Liver (tissue), 9 donors: ENCODE measurements around the gene PTK6. TPM values are rescaled to one million over a fixed set of nuclear protein-coding genes. Genes with fewer than 3 reads are reported as not detected.

Experiments used
- DNase-seq: peaks from one replicate; pipeline ENCODE4 v3.0.0-alpha.2; 2017; ENCODE audit warnings: low spot score
- H3K27ac ChIP-seq, 2 donors: one replicate each; pipeline ENCODE4 v1.7.0; 2013; ENCODE audit warnings: inconsistent platforms in 2 of 2, low read length in 2 of 2, control low read depth in 1 of 2, low read depth in 1 of 2, mild to moderate bottlenecking in 1 of 2
- H3K27me3 ChIP-seq, 4 donors: one replicate each; pipeline versions ENCODE4 v1.6.1 to v1.7.0; 2013; ENCODE audit warnings: low read length in 3 of 4, inconsistent platforms in 1 of 4, mild to moderate bottlenecking in 1 of 4, moderate library complexity in 1 of 4; ENCODE audit not compliant: control insufficient read depth in 4 of 4, insufficient read depth in 4 of 4
- H3K36me3 ChIP-seq, 4 donors: one replicate each; pipeline versions ENCODE4 v1.6.1 to v1.7.0; 2013; ENCODE audit warnings: low read length in 3 of 4, mild to moderate bottlenecking in 3 of 4, low read depth in 1 of 4, moderate library complexity in 1 of 4; ENCODE audit not compliant: control insufficient read depth in 4 of 4, insufficient read depth in 3 of 4
- H3K4me1 ChIP-seq, 4 donors: one replicate each; pipeline versions ENCODE4 v1.6.1 to v1.7.0; 2013; ENCODE audit warnings: low read length in 3 of 4, mild to moderate bottlenecking in 3 of 4, moderate library complexity in 1 of 4; ENCODE audit not compliant: control insufficient read depth in 4 of 4, insufficient read depth in 4 of 4
- H3K4me3 ChIP-seq, 3 donors: one replicate each; pipeline versions ENCODE4 v1.6.1 to v1.7.0; 2013; ENCODE audit warnings: low read length in 3 of 3, control low read depth in 1 of 3, low read depth in 1 of 3, mild to moderate bottlenecking in 1 of 3
- H3K9ac ChIP-seq, 2 donors: one replicate each; pipeline ENCODE4 v1.7.0; 2013; ENCODE audit warnings: low read length in 2 of 2, mild to moderate bottlenecking in 2 of 2, moderate library complexity in 2 of 2, control low read depth in 1 of 2, low read depth in 1 of 2
- H3K9me3 ChIP-seq, 4 donors: one replicate each; pipeline versions ENCODE4 v1.6.1 to v1.7.0; 2013; ENCODE audit warnings: low read length in 3 of 4; ENCODE audit not compliant: control insufficient read depth in 4 of 4
- EGR1 ChIP-seq, 2 donors: IDR thresholded peaks; 2 replicates each; pipeline ENCODE4 v1.6.1; 2016 to 2018; ENCODE audit warnings: antibody characterized with exemption in 2 of 2, low read depth in 2 of 2
- FOXA1 ChIP-seq: IDR thresholded peaks from 2 replicates; pipeline ENCODE4 v1.6.1; 2016; ENCODE audit warnings: antibody characterized with exemption
- FOXA2 ChIP-seq: IDR thresholded peaks from 2 replicates; pipeline ENCODE4 v1.6.1; 2016; ENCODE audit warnings: antibody characterized with exemption
- GABPA ChIP-seq, 2 donors: IDR thresholded peaks in 1 of 2; conservative IDR thresholded peaks in 1 of 2; 2 replicates each; pipeline ENCODE4 v1.6.1; 2016; ENCODE audit warnings: antibody characterized with exemption in 2 of 2, mild to moderate bottlenecking in 1 of 2, moderate library complexity in 1 of 2
- HNF4A ChIP-seq, 2 donors: conservative IDR thresholded peaks; 2 replicates each; pipeline ENCODE4 v1.6.1; 2016; ENCODE audit warnings: antibody characterized with exemption in 2 of 2, mild to moderate bottlenecking in 2 of 2
- JUND ChIP-seq, 2 donors: IDR thresholded peaks; 2 replicates each; pipeline ENCODE4 v1.6.1; 2016; ENCODE audit warnings: antibody characterized with exemption in 2 of 2
- NR2F2 ChIP-seq: IDR thresholded peaks from 2 replicates; pipeline ENCODE4 v1.6.1; 2016; ENCODE audit warnings: antibody characterized with exemption
- RAD21 ChIP-seq, 2 donors: IDR thresholded peaks; 2 replicates each; pipeline ENCODE4 v1.6.1; 2016; ENCODE audit warnings: antibody characterized with exemption in 2 of 2, mild to moderate bottlenecking in 2 of 2
- RXRA ChIP-seq, 2 donors: IDR thresholded peaks; 2 replicates each; pipeline ENCODE4 v1.6.1; 2017 to 2018; ENCODE audit warnings: antibody characterized with exemption in 2 of 2, mild to moderate bottlenecking in 1 of 2
- YY1 ChIP-seq: IDR thresholded peaks from 2 replicates; pipeline ENCODE4 v1.6.1; 2016; ENCODE audit warnings: antibody characterized with exemption, mild to moderate bottlenecking
- WGBS: extraction: QIAGEN DNeasy Blood & Tissue Kit; methylation state at CpG from one replicate; pipeline ENCODE4 v1.1.7; 2013; 5-methylcytosine and 5-hydroxymethylcytosine counted together
- polyA plus RNA-seq, 2 donors: library from polyadenylated mRNA; stranded (reverse) in 1 of 2; unstranded in 1 of 2; fragments of 200-250 nt in 1 of 2; fragments of >200 nt in 1 of 2; fragmentation: Nextera tagmentation in 1 of 2; extraction: Ambion mirVana in 1 of 2; gene quantifications; one replicate each; pipeline versions ENCODE4 v1.2.1 to v1.2.3, GENCODE V29; 2013 to 2015
- total RNA-seq, 2 donors: library from RNA; depleted of rRNA; stranded (reverse); fragments of >200 nt; gene quantifications; one replicate each; pipeline ENCODE4 v1.2.3, GENCODE V29; 2014
- TF ChIP-seq, protein P1 (sequence below): IDR thresholded peaks from 2 replicates; pipeline ENCODE4 v1.6.1; 2016; ENCODE audit warnings: antibody characterized with exemption, mild to moderate bottlenecking
- TF ChIP-seq, protein P2 (sequence below): IDR thresholded peaks from 2 replicates; pipeline ENCODE4 v1.6.1; 2016; ENCODE audit warnings: antibody characterized with exemption
- TF ChIP-seq, protein P3 (sequence below): fragments of 150-350 bp; IDR thresholded peaks from 2 replicates; pipeline ENCODE4 v1.5.1; 2017; ENCODE audit warnings: improper control_type of control experiment, low read depth, low read length; ENCODE audit not compliant: missing input control
- TF ChIP-seq, protein P4 (sequence below): IDR thresholded peaks from 2 replicates; pipeline ENCODE4 v1.6.1; 2016; ENCODE audit warnings: antibody characterized with exemption
- TF ChIP-seq, protein P5 (sequence below): IDR thresholded peaks from 2 replicates; pipeline ENCODE4 v1.6.1; 2016; ENCODE audit warnings: antibody characterized with exemption
- donor health status: healthy.
- donor health status: healthy.
- donor health status: healthy.
- donor health status: healthy.
- donor health status: healthy.

The PTK6 gene
- total and polyA plus RNA-seq, 4 donors = 0.05 to 1.2 (median 0.23) TPM

DNA sequence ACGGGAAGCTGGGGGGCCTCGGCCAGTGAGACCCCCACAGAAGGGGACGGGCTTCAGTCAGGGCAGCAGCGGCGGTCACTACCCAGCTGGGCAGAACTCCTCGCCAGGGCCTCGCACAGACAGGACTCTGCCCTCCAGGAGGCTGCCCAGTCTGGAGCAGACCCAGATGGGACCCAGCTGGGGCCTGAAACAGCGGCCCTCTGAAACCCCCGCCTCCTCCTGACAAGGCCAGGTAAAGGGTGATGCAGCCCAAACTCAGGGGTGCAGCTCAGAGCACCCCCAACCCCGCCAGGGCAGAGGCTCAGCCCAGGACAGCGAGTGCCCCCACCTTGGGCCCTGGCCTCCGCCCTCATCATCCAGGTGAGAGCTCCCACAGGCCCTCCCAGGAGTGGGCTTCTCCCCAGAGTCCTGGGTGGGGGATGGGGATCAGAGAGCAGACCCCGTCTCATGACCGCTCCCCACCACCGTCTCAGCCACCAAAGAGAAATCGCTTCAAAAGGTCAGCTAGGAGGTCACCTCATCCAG, 40.5 kb downstream of the PTK6 start (continued):
- TF ChIP-seq, protein P1, sequence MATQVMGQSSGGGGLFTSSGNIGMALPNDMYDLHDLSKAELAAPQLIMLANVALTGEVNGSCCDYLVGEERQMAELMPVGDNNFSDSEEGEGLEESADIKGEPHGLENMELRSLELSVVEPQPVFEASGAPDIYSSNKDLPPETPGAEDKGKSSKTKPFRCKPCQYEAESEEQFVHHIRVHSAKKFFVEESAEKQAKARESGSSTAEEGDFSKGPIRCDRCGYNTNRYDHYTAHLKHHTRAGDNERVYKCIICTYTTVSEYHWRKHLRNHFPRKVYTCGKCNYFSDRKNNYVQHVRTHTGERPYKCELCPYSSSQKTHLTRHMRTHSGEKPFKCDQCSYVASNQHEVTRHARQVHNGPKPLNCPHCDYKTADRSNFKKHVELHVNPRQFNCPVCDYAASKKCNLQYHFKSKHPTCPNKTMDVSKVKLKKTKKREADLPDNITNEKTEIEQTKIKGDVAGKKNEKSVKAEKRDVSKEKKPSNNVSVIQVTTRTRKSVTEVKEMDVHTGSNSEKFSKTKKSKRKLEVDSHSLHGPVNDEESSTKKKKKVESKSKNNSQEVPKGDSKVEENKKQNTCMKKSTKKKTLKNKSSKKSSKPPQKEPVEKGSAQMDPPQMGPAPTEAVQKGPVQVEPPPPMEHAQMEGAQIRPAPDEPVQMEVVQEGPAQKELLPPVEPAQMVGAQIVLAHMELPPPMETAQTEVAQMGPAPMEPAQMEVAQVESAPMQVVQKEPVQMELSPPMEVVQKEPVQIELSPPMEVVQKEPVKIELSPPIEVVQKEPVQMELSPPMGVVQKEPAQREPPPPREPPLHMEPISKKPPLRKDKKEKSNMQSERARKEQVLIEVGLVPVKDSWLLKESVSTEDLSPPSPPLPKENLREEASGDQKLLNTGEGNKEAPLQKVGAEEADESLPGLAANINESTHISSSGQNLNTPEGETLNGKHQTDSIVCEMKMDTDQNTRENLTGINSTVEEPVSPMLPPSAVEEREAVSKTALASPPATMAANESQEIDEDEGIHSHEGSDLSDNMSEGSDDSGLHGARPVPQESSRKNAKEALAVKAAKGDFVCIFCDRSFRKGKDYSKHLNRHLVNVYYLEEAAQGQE = no peak
- TF ChIP-seq, protein P2, sequence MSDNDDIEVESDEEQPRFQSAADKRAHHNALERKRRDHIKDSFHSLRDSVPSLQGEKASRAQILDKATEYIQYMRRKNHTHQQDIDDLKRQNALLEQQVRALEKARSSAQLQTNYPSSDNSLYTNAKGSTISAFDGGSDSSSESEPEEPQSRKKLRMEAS = no peak
- TF ChIP-seq HNF4A (conservative IDR thresholded peaks at IDR 0.05) (no peak), RAD21 (IDR thresholded peaks at IDR 0.05) (no peak), FOXA2 (no peak)

DNA sequence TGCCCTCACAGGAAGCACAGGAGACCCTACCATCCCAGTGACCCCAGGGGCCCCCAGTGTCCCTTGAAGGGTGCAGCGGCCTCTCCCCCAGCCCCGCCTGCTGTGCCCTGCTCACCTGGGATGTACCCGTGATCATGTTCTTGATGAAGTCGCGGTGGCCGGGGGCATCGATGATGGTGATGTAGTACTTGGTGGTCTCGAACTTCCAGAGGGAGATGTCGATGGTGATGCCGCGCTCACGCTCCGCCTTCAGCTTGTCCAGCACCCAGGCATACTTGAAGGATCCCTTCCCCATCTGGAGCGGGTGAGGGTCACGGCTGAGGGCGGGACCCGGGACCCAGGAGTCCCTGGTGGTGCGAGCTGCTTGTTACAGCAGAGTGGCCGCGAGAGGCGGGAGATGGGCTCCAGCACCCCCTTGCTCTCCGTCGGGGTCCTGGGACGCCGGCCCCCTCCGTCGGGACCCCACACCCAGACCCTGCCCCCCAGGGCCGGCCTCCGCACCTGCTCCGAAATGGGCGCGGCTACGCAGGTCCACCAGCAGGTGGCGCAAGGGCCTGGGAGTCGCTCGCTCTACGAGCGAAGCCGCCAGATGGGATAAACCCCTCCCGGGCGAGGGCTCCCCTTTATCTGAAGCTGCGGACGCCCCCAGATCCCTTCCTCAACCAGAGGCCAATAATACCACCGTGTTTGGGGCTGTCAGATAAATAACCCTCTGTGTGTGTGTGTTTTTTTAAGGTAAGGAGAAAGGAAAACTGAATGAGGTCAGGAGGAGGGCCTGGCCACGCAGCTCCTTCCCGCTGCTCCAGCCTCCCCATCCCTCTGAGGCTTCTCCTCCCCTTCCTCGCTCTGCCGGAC, 41.2 kb downstream of the PTK6 start:
- H3K9ac ChIP-seq = no peak overlapping the region
- H3K4me1 ChIP-seq = peaks cover 3 to 15% (median 7%) of the 10 kb centered on the region in 4 donors
- no peaks in the 10 kb centered on the region for H3K9me3 ChIP-seq
- TF ChIP-seq HNF4A (conservative IDR thresholded peaks at IDR 0.05) = no peak
- TF ChIP-seq RAD21 (IDR thresholded peaks at IDR 0.05) = peak; percentile 69 to 77
- TF ChIP-seq FOXA2 = no peak
- no peak for TF ChIP-seq YY1
- TF ChIP-seq, protein P3, sequence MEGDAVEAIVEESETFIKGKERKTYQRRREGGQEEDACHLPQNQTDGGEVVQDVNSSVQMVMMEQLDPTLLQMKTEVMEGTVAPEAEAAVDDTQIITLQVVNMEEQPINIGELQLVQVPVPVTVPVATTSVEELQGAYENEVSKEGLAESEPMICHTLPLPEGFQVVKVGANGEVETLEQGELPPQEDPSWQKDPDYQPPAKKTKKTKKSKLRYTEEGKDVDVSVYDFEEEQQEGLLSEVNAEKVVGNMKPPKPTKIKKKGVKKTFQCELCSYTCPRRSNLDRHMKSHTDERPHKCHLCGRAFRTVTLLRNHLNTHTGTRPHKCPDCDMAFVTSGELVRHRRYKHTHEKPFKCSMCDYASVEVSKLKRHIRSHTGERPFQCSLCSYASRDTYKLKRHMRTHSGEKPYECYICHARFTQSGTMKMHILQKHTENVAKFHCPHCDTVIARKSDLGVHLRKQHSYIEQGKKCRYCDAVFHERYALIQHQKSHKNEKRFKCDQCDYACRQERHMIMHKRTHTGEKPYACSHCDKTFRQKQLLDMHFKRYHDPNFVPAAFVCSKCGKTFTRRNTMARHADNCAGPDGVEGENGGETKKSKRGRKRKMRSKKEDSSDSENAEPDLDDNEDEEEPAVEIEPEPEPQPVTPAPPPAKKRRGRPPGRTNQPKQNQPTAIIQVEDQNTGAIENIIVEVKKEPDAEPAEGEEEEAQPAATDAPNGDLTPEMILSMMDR = peak; percentile 72
- no peak for TF ChIP-seq RXRA (IDR thresholded peaks at IDR 0.05)
- TF ChIP-seq EGR1 (IDR thresholded peaks at IDR 0.05; ENCODE audit: low read depth in 2 of 2) = no peak
- DNase-seq = peak; percentile 71
- no peaks in the 10 kb centered on the region for H3K36me3 ChIP-seq
- peak overlapping the region in 2 of 3 donors; percentile 24 to 41 for H3K4me3 ChIP-seq
- 22% methylated on average over 48 of the region's 48 CpGs for WGBS
- no peak overlapping the region for H3K27ac ChIP-seq
- peaks cover 0 to 9% (median under 1%) of the 10 kb centered on the region in 4 donors for H3K27me3 ChIP-seq

DNA sequence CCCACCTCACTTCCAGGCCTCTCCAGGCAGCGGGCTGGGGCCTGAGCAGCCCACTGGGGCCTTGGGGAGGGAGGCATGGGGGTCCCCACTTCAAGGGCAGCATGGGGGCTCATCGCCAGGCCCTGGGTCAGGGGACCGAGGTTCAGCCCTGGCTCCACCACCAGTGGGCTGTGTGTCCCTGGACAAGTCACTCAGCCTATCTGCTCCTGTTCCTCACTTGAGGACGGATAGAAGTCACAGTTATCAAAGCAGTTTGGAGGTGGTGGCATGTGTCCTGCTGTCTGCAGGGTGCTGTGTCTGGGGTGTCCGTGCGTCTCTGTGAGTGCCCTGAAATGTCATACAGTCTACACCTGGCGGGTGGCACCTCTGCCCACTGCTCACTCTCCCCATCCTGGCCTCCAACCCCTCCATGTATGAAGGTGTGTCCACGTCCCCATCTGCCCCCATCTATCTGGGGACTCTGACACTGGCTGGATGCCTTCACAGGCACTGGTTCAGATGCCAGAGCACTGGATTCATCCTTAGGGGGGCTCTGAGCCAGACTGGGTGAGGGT, 41.9 kb downstream of the PTK6 start:
- Histone ChIP-seq H3K4me3 (no peak overlapping the region), H3K36me3 (no peaks in the 10 kb centered on the region), H3K27ac (no peak overlapping the region), H3K9ac (no peak overlapping the region), H3K4me1 (peaks cover 3 to 15% (median 7%) of the 10 kb centered on the region in 4 donors), H3K9me3 (no peaks in the 10 kb centered on the region), H3K27me3 (peaks cover 0 to 8% (median under 1%) of the 10 kb centered on the region in 4 donors)
- TF ChIP-seq RXRA (IDR thresholded peaks at IDR 0.05) = no peak
- TF ChIP-seq, protein P3 = no peak
- TF ChIP-seq FOXA2 = no peak
- TF ChIP-seq, protein P4, sequence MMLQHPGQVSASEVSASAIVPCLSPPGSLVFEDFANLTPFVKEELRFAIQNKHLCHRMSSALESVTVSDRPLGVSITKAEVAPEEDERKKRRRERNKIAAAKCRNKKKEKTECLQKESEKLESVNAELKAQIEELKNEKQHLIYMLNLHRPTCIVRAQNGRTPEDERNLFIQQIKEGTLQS = no peak
- TF ChIP-seq JUND (IDR thresholded peaks at IDR 0.05) = no peak
- TF ChIP-seq HNF4A (conservative IDR thresholded peaks at IDR 0.05) = no peak
- TF ChIP-seq EGR1 (IDR thresholded peaks at IDR 0.05; ENCODE audit: low read depth in 2 of 2) = no peak
- no peak for TF ChIP-seq YY1
- no peak for TF ChIP-seq GABPA (IDR thresholded peaks at IDR 0.05 in 1 of 2, conservative IDR thresholded peaks at IDR 0.05 in 1 of 2)
- TF ChIP-seq FOXA1 = no peak
- TF ChIP-seq, protein P5, sequence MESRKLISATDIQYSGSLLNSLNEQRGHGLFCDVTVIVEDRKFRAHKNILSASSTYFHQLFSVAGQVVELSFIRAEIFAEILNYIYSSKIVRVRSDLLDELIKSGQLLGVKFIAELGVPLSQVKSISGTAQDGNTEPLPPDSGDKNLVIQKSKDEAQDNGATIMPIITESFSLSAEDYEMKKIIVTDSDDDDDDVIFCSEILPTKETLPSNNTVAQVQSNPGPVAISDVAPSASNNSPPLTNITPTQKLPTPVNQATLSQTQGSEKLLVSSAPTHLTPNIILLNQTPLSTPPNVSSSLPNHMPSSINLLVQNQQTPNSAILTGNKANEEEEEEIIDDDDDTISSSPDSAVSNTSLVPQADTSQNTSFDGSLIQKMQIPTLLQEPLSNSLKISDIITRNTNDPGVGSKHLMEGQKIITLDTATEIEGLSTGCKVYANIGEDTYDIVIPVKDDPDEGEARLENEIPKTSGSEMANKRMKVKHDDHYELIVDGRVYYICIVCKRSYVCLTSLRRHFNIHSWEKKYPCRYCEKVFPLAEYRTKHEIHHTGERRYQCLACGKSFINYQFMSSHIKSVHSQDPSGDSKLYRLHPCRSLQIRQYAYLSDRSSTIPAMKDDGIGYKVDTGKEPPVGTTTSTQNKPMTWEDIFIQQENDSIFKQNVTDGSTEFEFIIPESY = no peak
- no peak for TF ChIP-seq NR2F2
- DNase-seq = no peak
- WGBS = 75% methylated on average over 8 of the region's 8 CpGs
